CD4-positive, alpha-beta memory T cell (primary cell): ENCODE results near the gene SCAP. TPM values are rescaled to one million over a fixed set of nuclear protein-coding genes. Genes with fewer than 3 reads are reported as not detected.

ENCODE experiments used
- CTCF ChIA-PET: fragments of 350-600 bp; sonication (Branson Sonifier 250); formaldehyde crosslinking; loops from one replicate; lab custom pipeline; 2021; ENCODE audit warnings: inconsistent platforms; ENCODE audit not compliant: partially characterized antibody; lab: Charles Lee
- POLR2A ChIA-PET: fragments of 350-600 bp; sonication (Branson Sonifier 250); formaldehyde crosslinking; loops from one replicate; lab custom pipeline; 2021; ENCODE audit not compliant: partially characterized antibody; lab: Charles Lee
- DNase-seq, 5 donors: peaks; one replicate each; pipeline versions ENCODE4 v3.0.0 to v3.0.0-alpha.2; 2020 to 2022; ENCODE audit warnings: mixed read lengths in 1 of 5
- H3K27ac ChIP-seq: one replicate; pipeline ENCODE4 v1.7.0; 2013; ENCODE audit warnings: low read depth, low read length
- H3K27me3 ChIP-seq: 2 replicates; pipeline ENCODE4 v1.7.0; 2013; ENCODE audit warnings: mild to moderate bottlenecking, low read length, moderate library complexity; ENCODE audit not compliant: insufficient read depth
- H3K36me3 ChIP-seq: 2 replicates; pipeline ENCODE4 v1.7.0; 2013; ENCODE audit warnings: mild to moderate bottlenecking, low read length, moderate library complexity; ENCODE audit not compliant: insufficient read depth
- H3K4me1 ChIP-seq: 2 replicates; pipeline ENCODE4 v1.7.0; 2013; ENCODE audit warnings: mild to moderate bottlenecking, low read length, moderate library complexity; ENCODE audit not compliant: insufficient read depth
- H3K4me3 ChIP-seq, 2 donors: one replicate each; pipeline ENCODE4 v1.7.0; 2013; ENCODE audit warnings: low read length in 2 of 2, mild to moderate bottlenecking in 1 of 2
- H3K9me3 ChIP-seq, 2 donors: one replicate each; pipeline ENCODE4 v1.7.0; 2013; ENCODE audit warnings: low read length in 2 of 2, control low read depth in 1 of 2; ENCODE audit not compliant: control insufficient read depth in 1 of 2
- H3K27ac Mint-ChIP-seq, 7 donors: one replicate each; pipeline ENCODE4 v1.8.0; 2020 to 2021; ENCODE audit warnings: mixed read lengths in 7 of 7, mild to moderate bottlenecking in 6 of 7, inconsistent platforms in 3 of 7, moderate library complexity in 3 of 7
- H3K27me3 Mint-ChIP-seq, 2 donors: one replicate each; pipeline ENCODE4 v1.8.0; 2020 to 2021; ENCODE audit warnings: mixed read lengths in 2 of 2
- H3K36me3 Mint-ChIP-seq, 2 donors: one replicate each; pipeline ENCODE4 v1.8.0; 2020 to 2021; ENCODE audit warnings: mixed read lengths in 2 of 2, inconsistent platforms in 1 of 2, mild to moderate bottlenecking in 1 of 2
- H3K4me1 Mint-ChIP-seq, 4 donors: one replicate each; pipeline ENCODE4 v1.8.0; 2020 to 2021; ENCODE audit warnings: mixed read lengths in 4 of 4, mild to moderate bottlenecking in 1 of 4
- H3K4me3 Mint-ChIP-seq, 8 donors: one replicate each; pipeline ENCODE4 v1.8.0; 2020 to 2021; ENCODE audit warnings: mixed read lengths in 8 of 8, mild to moderate bottlenecking in 7 of 8, moderate library complexity in 6 of 8, inconsistent platforms in 3 of 8
- H3K9me3 Mint-ChIP-seq, 8 donors: one replicate each; pipeline ENCODE4 v1.8.0; 2020 to 2021; ENCODE audit warnings: mixed read lengths in 8 of 8, mild to moderate bottlenecking in 5 of 8, inconsistent platforms in 3 of 8, moderate library complexity in 1 of 8
- intact Hi-C: fragments of 100-400 bp; cut with micrococcal nuclease; formaldehyde crosslinking; loops from one replicate; pipeline ENCODE4 v1.15.1; 2023
- polyA plus RNA-seq, 2 donors: library from polyadenylated mRNA; unstranded; fragments of 300-500 nt; fragmentation: Illumina TruSeq; gene quantifications; one replicate each; pipeline ENCODE4 v1.2.3, GENCODE V29; 2021
- total RNA-seq, 2 experiments: library from RNA; stranded (reverse); gene quantifications; one replicate each; pipeline ENCODE4 v1.2.3, GENCODE V29; 2021

SCAP gene
- total and polyA plus RNA-seq, 4 experiments from 2014 or later: 37.7 to 88.1 (median 71.0) TPM

DNA sequence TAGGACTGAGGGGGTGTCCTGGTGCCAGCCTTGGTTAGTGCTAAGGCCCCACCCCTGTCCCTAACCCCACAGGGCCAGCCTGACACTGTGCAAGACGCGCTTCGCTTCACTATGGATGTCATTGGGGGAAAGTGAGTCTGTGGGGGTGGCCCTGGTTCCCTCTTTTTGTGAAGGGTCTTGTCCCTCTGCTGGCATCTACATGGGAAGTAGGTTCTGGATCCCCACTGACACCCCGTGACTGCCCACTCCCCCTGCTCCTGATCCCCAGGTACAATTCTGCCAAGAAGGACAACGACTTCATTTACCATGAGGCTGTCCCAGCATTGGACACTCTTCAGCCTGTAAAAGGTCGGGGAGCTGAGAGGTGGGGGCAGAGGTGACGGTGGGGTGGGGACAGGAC is 68.5 kb downstream of the SCAP start:
- Histone ChIP-seq H3K9me3 (no peaks in the 10 kb centered on the region), H3K4me1 (no peaks in the 10 kb centered on the region), H3K27me3 (no peaks in the 10 kb centered on the region), H3K27ac (no peak overlapping the region), H3K36me3 (peaks cover 42% of the 10 kb centered on the region), H3K4me3 (no peak overlapping the region)
- H3K27ac Mint-ChIP-seq: no peak overlapping the region
- ChIA-PET CTCF (no interaction called here), POLR2A (no interaction called here)
- peaks cover 0 to 2% (median 0%) of the 10 kb centered on the region in 8 donors for H3K9me3 Mint-ChIP-seq
- H3K4me3 Mint-ChIP-seq: no peak overlapping the region
- DNase-seq: no peak
- no peaks in the 10 kb centered on the region for H3K27me3 Mint-ChIP-seq
- intact Hi-C loops: no loop called here
- H3K4me1 Mint-ChIP-seq: peaks cover 0 to 1% (median 0%) of the 10 kb centered on the region in 4 donors
- peaks cover 4 to 31% of the 10 kb centered on the region in 2 donors for H3K36me3 Mint-ChIP-seq

- H3K36me3 ChIP-seq: peaks cover 37% of the 10 kb centered on the region
- H3K4me1 ChIP-seq: no peaks in the 10 kb centered on the region
- Mint-ChIP-seq H3K27me3 (no peaks in the 10 kb centered on the region), H3K9me3 (peaks cover 0 to 2% (median 0%) of the 10 kb centered on the region in 8 donors), H3K4me3 (no peak overlapping the region), H3K27ac (peak overlapping the region in 1 of 7 donors; percentile 15), H3K4me1 (peaks cover 0 to 2% (median under 1%) of the 10 kb centered on the region in 4 donors), H3K36me3 (peaks cover 4 to 31% of the 10 kb centered on the region in 2 donors)
- intact Hi-C loops: no loop called here
- no peak for DNase-seq
- ChIA-PET POLR2A (no interaction called here), CTCF (no interaction called here)
- H3K4me3 ChIP-seq: no peak overlapping the region
- H3K9me3 ChIP-seq: no peaks in the 10 kb centered on the region
- no peak overlapping the region for H3K27ac ChIP-seq
- H3K27me3 ChIP-seq: no peaks in the 10 kb centered on the region
Observed at GRCh38 chr3:47406762-47407149, 69.0 kb downstream of the SCAP start.

DNA sequence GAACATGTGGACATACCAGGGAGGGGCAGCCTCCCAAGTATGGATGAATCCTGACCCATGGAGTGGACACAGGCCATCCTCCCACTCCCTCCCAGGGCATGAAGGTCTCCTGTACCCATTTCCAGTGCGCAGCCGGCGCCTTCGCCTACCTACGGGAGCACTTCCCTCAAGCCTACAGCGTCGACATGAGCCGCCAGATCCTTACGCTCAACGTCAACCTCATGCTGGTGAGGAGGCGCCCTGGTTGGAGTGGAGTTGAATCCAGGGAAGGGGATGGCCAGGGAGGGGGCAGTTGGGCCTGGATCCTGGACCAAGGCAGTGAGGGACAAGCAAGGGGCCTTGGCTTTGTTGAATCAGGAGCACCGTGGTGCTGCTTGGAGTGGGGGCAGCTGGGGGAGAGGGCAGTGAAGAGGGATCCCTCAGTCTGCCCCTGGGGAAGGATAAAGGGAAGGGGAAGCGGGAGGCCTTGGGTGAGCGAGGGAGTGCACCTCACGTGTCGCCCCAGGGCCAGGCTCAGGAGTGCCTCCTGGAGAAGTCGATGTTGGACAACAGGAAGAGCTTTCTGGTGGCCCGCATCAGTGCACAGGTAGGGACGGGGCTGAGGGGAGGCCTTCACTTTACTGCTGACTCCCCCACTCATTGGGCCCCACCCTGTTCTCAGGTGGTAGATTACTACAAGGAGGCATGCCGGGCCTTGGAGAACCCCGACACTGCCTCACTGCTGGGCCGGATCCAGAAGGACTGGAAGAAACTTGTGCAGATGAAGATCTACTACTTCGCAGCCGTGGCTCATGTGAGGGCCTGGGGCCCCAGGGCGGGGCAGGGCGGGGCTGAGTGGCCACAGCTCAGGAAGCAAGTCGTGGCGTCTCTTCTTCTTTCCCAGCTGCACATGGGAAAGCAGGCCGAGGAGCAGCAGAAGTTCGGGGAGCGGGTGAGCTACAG is 69.7 kb downstream of the SCAP start:
- Histone ChIP-seq H3K27ac (no peak overlapping the region), H3K36me3 (peaks cover 31% of the 10 kb centered on the region), H3K4me3 (no peak overlapping the region), H3K4me1 (no peaks in the 10 kb centered on the region), H3K27me3 (no peaks in the 10 kb centered on the region), H3K9me3 (no peaks in the 10 kb centered on the region)
- H3K9me3 Mint-ChIP-seq: peaks cover 0 to 2% (median 0%) of the 10 kb centered on the region in 8 donors
- DNase-seq: no peak
- ChIA-PET CTCF (no interaction called here), POLR2A (interaction anchor here (1.5 kb wide), 1 partner anchor 16 kb away, joined by 5 read pairs; no protein-coding TSS in a partner anchor)
- intact Hi-C loops: no loop called here
- H3K36me3 Mint-ChIP-seq: peaks cover 0 to 28% of the 10 kb centered on the region in 2 donors
- H3K4me1 Mint-ChIP-seq: peaks cover 0 to 8% (median under 1%) of the 10 kb centered on the region in 4 donors
- H3K27me3 Mint-ChIP-seq: no peaks in the 10 kb centered on the region
- H3K4me3 Mint-ChIP-seq: no peak overlapping the region
- H3K27ac Mint-ChIP-seq: peak overlapping the region in 3 of 7 donors; percentile 37 to 78 (median 57)

DNA sequence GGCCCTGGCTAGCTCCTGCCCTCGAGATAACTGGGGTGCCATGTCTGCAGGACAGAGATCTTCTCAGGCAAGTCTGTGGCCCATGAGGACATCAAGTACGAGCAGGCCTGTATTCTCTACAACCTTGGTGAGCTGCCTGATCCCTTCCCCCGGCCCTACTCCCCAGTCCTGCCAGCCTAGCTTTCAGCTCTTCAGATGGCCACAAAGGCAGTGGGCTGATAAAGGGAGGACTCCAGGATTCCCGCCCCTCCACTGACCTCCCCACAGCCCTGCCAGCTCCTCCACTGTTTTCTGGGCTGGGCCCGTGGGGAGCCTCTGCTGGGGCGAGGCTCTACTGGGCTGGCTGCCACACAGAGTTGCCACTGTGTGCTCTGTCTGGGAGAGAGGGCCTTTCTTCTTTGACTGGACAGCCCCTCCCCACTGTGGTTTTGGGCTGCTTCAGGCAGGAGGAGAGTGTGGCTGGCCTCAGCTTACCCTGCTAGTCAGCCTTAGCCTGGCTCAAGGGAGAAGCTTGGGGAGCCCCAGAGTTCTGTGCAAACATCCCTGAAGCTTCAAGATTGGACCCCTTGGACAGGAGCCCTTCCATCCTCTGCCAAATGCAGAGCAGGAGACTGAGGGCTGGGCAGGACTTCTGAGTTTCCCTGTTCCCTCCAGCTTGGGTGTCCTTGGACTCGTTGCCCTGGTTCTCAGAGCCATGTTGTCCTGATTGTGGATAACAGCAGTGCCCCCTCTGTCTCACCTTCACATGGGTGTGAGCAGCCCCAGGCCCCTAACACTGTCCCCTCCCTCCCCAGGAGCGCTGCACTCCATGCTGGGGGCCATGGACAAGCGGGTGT is 70.6 kb downstream of the SCAP start:
- intact Hi-C loops: no loop called here
- Mint-ChIP-seq H3K27me3 (no peaks in the 10 kb centered on the region), H3K36me3 (peaks cover 0 to 28% of the 10 kb centered on the region in 2 donors), H3K4me1 (peaks cover 0 to 9% (median under 1%) of the 10 kb centered on the region in 4 donors), H3K27ac (peak overlapping the region in 1 of 7 donors; percentile 63), H3K4me3 (no peak overlapping the region), H3K9me3 (peaks cover 0 to 2% (median 0%) of the 10 kb centered on the region in 8 donors)
- ChIA-PET POLR2A (interaction anchor here (1.5 kb wide), 1 partner anchor 16 kb away, joined by 5 read pairs; no protein-coding TSS in a partner anchor), CTCF (no interaction called here)
- Histone ChIP-seq H3K9me3 (no peaks in the 10 kb centered on the region), H3K4me1 (no peaks in the 10 kb centered on the region), H3K27me3 (no peaks in the 10 kb centered on the region), H3K36me3 (peaks cover 30% of the 10 kb centered on the region), H3K4me3 (no peak overlapping the region), H3K27ac (no peak overlapping the region)
- no peak for DNase-seq

GRCh38 chr3:47404431-47404876 is 71.3 kb downstream of the SCAP start:
- Mint-ChIP-seq H3K4me3 (no peak overlapping the region), H3K36me3 (peaks cover 0 to 31% of the 10 kb centered on the region in 2 donors), H3K27me3 (no peaks in the 10 kb centered on the region), H3K4me1 (peaks cover 0 to 12% (median under 1%) of the 10 kb centered on the region in 4 donors), H3K27ac (peak overlapping the region in 1 of 7 donors; percentile 63), H3K9me3 (peaks cover 0 to 2% (median 0%) of the 10 kb centered on the region in 8 donors)
- no peak overlapping the region for H3K27ac ChIP-seq
- no peaks in the 10 kb centered on the region for H3K9me3 ChIP-seq
- CTCF ChIA-PET: no interaction called here
- no peaks in the 10 kb centered on the region for H3K27me3 ChIP-seq
- no peak for DNase-seq
- peaks cover 34% of the 10 kb centered on the region for H3K36me3 ChIP-seq
- H3K4me3 ChIP-seq: no peak overlapping the region
- POLR2A ChIA-PET: interaction anchor here (1.5 kb wide), 1 partner anchor 17 kb away, joined by 5 read pairs; no protein-coding TSS in a partner anchor
- H3K4me1 ChIP-seq: no peaks in the 10 kb centered on the region
- intact Hi-C loops: no loop called here

DNA sequence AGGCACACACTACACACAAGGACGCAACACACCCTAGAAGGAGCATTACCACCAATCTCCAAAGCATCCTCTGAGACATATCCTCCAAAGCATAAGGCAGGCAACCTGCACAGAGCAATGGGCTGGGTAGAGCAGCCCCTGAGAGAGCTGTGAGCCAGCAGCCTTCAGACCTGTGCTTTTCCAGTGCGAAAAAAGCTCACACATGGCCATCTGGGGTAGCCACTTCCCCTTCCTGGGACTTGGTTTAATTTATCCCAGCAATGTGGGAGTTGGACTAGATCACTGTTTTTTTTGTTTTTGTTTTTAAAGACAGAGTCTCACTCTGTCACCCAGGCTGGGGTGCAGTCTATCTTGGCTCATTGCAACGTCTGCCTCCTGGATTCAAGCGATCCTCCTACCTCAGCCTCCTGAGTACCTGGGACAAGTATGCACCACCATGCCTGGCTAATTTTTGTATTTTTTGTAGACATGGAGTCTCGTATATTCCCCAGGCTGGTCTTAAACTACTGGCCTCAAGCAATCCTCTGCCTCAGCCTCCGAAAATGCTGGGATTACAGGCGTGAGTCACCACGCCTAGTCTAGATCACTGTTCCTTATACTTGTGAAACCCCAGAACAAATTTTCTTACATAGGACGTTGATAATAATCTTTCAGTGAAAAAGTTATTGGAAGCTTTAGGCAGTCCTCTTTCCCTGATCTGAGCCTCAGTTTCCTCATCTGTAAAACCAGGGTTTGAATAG is 76.0 kb downstream of the SCAP start:
- Mint-ChIP-seq H3K27ac (peak overlapping the region in 4 of 7 donors; percentile 38 to 87 (median 56)), H3K4me3 (no peak overlapping the region), H3K9me3 (no peaks in the 10 kb centered on the region), H3K27me3 (no peaks in the 10 kb centered on the region), H3K36me3 (peaks cover 4 to 38% of the 10 kb centered on the region in 2 donors), H3K4me1 (peaks cover under 1 to 22% (median 8%) of the 10 kb centered on the region in 4 donors)
- ChIA-PET CTCF (no interaction called here), POLR2A (interaction anchor here (0.6 kb wide), 1 partner anchor 50 kb away, joined by 3 read pairs; no protein-coding TSS in a partner anchor)
- Histone ChIP-seq H3K4me1 (peaks cover under 1% of the 10 kb centered on the region), H3K27ac (no peak overlapping the region), H3K9me3 (no peaks in the 10 kb centered on the region), H3K27me3 (no peaks in the 10 kb centered on the region), H3K4me3 (no peak overlapping the region), H3K36me3 (peaks cover 10% of the 10 kb centered on the region)
- DNase-seq: no peak
- intact Hi-C loops: no loop called here
